ENCODE data around the gene XNDC1N.
"Not testable (repeated sequence)": the region's sequence is repeated elsewhere in the genome, so short reads cannot be mapped to it uniquely, and the experiment has no call there.

XNDC1N gene

GRCh38 chr11:71931245-71931602 lies 2.8 kb upstream of the XNDC1N start:
- no peak for DNase-seq

GRCh38 chr11:71930556-71931244 lies 2.3 kb upstream of the XNDC1N start:
- DNase-seq, result no peak

GRCh38 chr11:71929491-71929890 lies 1.1 kb upstream of the XNDC1N start:
- no peak for DNase-seq

- peak; percentile 93 for DNase-seq
Measured at GRCh38 chr11:71928737-71929443, 496 bp upstream of the XNDC1N start, which contains the start of gene RNF121. Gene RNF121 (plus strand): TSS chr11:71929046. CDS start chr11:71929062, 16 bp downstream.

- DNase-seq, result no peak
Measured at GRCh38 chr11:71917646-71918140, 10.7 kb downstream of the XNDC1N start.

GRCh38 chr11:71914617-71915189 lies 13.7 kb downstream of the XNDC1N start:
- DNase-seq, result no peak

- no peak for DNase-seq
Measured at GRCh38 chr11:71913756-71914526, 14.5 kb downstream of the XNDC1N start.

- not testable (repeated sequence) for DNase-seq
Measured at GRCh38 chr11:71911986-71912340, 16.4 kb downstream of the XNDC1N start.

GRCh38 chr11:71911321-71911985 lies 16.9 kb downstream of the XNDC1N start:
- DNase-seq, result not testable (repeated sequence)

GRCh38 chr11:71910775-71911174 lies 17.6 kb downstream of the XNDC1N start:
- DNase-seq, result not testable (repeated sequence)

- DNase-seq, result no peak
Measured at GRCh38 chr11:71908218-71908617, 20.2 kb downstream of the XNDC1N start.

- DNase-seq, result not testable (repeated sequence)
Measured at GRCh38 chr11:71901137-71901536, 27.3 kb downstream of the XNDC1N start.

GRCh38 chr11:71895961-71896360 lies 32.4 kb downstream of the XNDC1N start:
- DNase-seq, result no peak

- DNase-seq, result not testable (repeated sequence)
Measured at GRCh38 chr11:71889181-71889872, 39.1 kb downstream of the XNDC1N start.

- DNase-seq, result not testable (repeated sequence)
Measured at GRCh38 chr11:71888335-71889010, 39.9 kb downstream of the XNDC1N start.

GRCh38 chr11:71885806-71886205 lies 42.6 kb downstream of the XNDC1N start:
- DNase-seq, result not testable (repeated sequence)
